Ascending aorta (tissue), 2 donors: ENCODE data around the gene COPB2. TPM values are rescaled to one million over a fixed set of nuclear protein-coding genes. Genes with fewer than 3 reads are reported as not detected.

Experiments used
- DNase-seq, 2 donors: peaks; one replicate each; pipeline ENCODE4 v3.0.0-alpha.2; 2019; ENCODE audit warnings: low spot score in 2 of 2
- H3K27ac ChIP-seq, 2 donors: fragments of 200-600 bp; sonication (generic); one replicate each; pipeline ENCODE4 v1.5.1; 2016 to 2017; ENCODE audit warnings: mild to moderate bottlenecking in 1 of 2
- H3K27me3 ChIP-seq: fragments of 200-600 bp; sonication (generic); one replicate; pipeline ENCODE4 v1.5.1; 2017
- H3K36me3 ChIP-seq, 2 donors: fragments of 200-600 bp; sonication (generic); one replicate each; pipeline ENCODE4 v1.5.1; 2016
- H3K4me1 ChIP-seq, 2 donors: fragments of 200-600 bp; sonication (generic); one replicate each; pipeline ENCODE4 v1.5.1; 2016 to 2017; ENCODE audit warnings: mild to moderate bottlenecking in 1 of 2
- H3K4me3 ChIP-seq, 2 donors: fragments of 200-600 bp; sonication (generic); one replicate each; pipeline ENCODE4 v1.5.1; 2016 to 2017; ENCODE audit warnings: mild to moderate bottlenecking in 1 of 2
- H3K9me3 ChIP-seq, 2 donors: fragments of 200-600 bp; sonication (generic); one replicate each; pipeline ENCODE4 v1.5.1; 2016
- intact Hi-C: fragments of 100-400 bp; cut with DNase I; formaldehyde crosslinking; loops from one replicate; pipeline ENCODE4 v1.15.1; 2023
- total RNA-seq: library from RNA; depleted of rRNA; stranded (reverse); fragments of >200 nt; gene quantifications from one replicate; pipeline ENCODE4 v1.1.0, GENCODE V29; 2016
- TF ChIP-seq, protein P1 (sequence below), 3 experiments: fragments of 200-600 bp in 2 of 3; fragments of 450-650 bp in 1 of 3; sonication (generic) in 2 of 3; IDR thresholded peaks; one replicate each; pipeline ENCODE4 v1.5.1; 2016 to 2019; ENCODE audit warnings: antibody characterized with exemption in 3 of 3, mild to moderate bottlenecking in 1 of 3, moderate library complexity in 1 of 3

Gene COPB2
- total RNA-seq: 26.6 TPM

DNA sequence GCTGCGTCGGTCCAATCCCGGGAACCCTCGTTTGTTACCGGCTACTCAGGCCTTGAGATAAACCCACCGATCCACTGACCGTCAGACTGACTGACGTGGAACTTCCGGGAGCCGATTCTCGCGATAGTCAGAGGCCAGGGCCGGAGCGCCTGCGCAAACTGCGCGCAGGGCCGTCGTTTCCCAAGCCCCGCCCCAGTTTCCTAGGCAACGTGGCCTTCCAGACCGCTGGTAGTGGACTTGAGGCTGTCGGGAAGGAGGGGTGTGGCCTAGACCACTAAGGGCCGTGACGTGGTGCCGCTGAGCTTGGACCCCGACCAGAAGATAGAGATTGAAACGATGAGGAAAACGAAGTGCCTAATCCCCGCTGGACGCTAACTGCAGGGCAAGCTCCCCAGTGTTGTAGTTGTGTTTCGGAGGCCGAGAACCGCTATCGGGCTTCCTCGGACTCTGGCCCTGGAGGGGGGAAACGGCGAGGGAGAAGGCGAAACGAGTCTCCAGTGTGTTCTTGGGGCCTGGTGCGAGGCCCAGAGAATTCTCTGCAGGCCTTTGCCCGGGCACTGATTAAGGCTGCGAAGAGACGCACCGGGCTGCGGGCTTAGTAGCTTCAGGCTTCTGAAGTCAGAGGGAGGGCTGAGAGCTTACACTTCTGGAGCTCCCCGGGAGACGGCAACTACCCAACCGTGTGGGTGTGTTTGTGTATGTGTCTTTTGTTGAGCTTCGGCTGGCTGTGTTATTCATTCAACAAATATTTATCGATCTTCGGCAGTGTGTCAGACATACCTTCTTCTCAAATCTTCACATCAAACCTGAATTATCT, at the start of gene COPB2:
Gene COPB2, minus strand, starts transcription at position 96 of the 817 bp plus-strand sequence. CDS start 97 bp downstream, outside the sequence.
- Histone ChIP-seq H3K9me3 (no peaks in the 10 kb centered on the region), H3K36me3 (no peaks in the 10 kb centered on the region), H3K27ac (peak within 1 kb of the TSS; percentile 96), H3K4me1 (peaks cover 1 to 25% of the 10 kb centered on the region in 2 donors), H3K27me3 (no peaks in the 10 kb centered on the region), H3K4me3 (peak within 1 kb of the TSS; percentile 98 to 99)
- intact Hi-C loops: loop anchor here (1.0 to 5.0 kb wide), 4 partner anchors 47 to 1553 kb away; partner anchors contain the start of genes CEP70 and SLC25A36
- DNase-seq: peak; percentile 97 to 100
- TF ChIP-seq, protein P1, sequence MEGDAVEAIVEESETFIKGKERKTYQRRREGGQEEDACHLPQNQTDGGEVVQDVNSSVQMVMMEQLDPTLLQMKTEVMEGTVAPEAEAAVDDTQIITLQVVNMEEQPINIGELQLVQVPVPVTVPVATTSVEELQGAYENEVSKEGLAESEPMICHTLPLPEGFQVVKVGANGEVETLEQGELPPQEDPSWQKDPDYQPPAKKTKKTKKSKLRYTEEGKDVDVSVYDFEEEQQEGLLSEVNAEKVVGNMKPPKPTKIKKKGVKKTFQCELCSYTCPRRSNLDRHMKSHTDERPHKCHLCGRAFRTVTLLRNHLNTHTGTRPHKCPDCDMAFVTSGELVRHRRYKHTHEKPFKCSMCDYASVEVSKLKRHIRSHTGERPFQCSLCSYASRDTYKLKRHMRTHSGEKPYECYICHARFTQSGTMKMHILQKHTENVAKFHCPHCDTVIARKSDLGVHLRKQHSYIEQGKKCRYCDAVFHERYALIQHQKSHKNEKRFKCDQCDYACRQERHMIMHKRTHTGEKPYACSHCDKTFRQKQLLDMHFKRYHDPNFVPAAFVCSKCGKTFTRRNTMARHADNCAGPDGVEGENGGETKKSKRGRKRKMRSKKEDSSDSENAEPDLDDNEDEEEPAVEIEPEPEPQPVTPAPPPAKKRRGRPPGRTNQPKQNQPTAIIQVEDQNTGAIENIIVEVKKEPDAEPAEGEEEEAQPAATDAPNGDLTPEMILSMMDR (IDR thresholded peaks at IDR 0.05): no peak

DNA sequence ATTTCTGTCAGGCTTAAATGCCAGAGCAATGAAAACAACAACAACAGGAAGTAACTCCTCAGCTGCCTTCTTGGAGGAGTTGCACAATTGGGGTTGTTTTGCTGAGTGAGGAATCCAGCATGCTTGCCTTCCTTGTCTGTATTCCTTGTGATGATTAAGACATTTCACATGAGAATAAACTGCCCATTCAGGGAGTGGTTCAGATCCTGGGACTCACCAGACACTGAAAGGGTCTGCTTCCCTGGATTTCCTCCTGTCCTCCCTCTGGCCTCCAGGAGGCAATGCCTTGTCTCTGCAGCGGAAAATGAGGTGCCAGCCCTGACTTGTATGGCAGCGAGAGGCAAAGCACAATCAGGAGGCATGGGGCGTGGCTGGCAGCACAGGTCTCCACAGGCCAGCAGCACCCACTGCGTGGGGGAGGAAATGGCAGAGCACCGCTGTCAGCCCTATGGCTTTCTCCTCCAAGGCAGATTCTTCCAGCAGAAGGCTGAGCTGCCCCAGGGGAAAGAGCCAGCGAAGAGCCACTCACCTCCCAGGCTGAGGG, 45.4 kb upstream of the COPB2 start:
- Histone ChIP-seq H3K4me1 (no peaks in the 10 kb centered on the region), H3K27ac (no peak overlapping the region), H3K4me3 (no peak overlapping the region), H3K9me3 (no peaks in the 10 kb centered on the region), H3K36me3 (no peaks in the 10 kb centered on the region), H3K27me3 (no peaks in the 10 kb centered on the region)
- no peak for DNase-seq
- intact Hi-C loops: no loop called here
- TF ChIP-seq, protein P1 (IDR thresholded peaks at IDR 0.05): no peak

DNA sequence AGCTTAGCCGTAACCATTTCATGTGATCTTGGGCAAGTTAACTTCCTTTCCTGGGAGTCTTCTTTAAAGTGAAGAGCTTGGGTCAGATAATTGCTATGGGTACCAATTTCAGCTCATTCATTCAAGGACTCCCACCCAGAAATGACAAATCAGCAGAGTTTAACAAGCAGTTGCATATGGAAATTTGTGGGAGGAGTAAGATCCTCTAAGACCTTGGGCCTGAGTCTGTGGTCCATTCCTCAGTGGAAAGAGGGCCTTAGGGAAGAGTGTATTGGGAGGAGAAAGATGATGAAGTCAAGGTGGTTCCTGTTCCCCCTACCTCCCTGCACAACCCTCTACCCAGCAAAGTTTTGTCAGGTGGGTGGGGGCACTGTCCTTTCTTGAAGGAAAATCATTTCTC, 44.8 kb upstream of the COPB2 start:
- Histone ChIP-seq H3K9me3 (no peaks in the 10 kb centered on the region), H3K27me3 (no peaks in the 10 kb centered on the region), H3K4me1 (no peaks in the 10 kb centered on the region), H3K27ac (no peak overlapping the region), H3K36me3 (no peaks in the 10 kb centered on the region), H3K4me3 (no peak overlapping the region)
- TF ChIP-seq, protein P1 (IDR thresholded peaks at IDR 0.05): no peak
- intact Hi-C loops: no loop called here
- DNase-seq: no peak

DNA sequence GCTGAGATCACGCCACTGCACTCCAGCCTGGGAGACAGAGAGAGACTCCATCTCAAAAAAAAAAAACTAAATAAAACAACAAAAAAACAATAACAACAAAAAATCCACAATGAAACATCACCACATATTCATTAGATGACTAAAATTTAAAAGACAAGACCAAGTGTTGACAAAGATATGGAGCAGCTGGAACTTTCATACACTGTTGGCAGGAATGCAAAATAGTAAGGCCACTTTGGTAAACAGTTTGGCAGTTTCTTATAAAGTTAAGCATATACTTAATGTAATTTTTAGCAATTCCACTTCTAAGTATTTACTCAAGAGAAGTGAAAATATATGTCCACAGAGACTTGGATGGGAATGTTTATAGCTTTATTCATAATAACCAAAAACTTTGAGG, 43.6 kb upstream of the COPB2 start:
- no peaks in the 10 kb centered on the region for H3K36me3 ChIP-seq
- no peaks in the 10 kb centered on the region for H3K9me3 ChIP-seq
- no peak overlapping the region for H3K27ac ChIP-seq
- no peaks in the 10 kb centered on the region for H3K27me3 ChIP-seq
- TF ChIP-seq, protein P1 (IDR thresholded peaks at IDR 0.05): no peak
- no peak for DNase-seq
- H3K4me3 ChIP-seq: no peak overlapping the region
- H3K4me1 ChIP-seq: no peaks in the 10 kb centered on the region
- intact Hi-C loops: no loop called here

DNA sequence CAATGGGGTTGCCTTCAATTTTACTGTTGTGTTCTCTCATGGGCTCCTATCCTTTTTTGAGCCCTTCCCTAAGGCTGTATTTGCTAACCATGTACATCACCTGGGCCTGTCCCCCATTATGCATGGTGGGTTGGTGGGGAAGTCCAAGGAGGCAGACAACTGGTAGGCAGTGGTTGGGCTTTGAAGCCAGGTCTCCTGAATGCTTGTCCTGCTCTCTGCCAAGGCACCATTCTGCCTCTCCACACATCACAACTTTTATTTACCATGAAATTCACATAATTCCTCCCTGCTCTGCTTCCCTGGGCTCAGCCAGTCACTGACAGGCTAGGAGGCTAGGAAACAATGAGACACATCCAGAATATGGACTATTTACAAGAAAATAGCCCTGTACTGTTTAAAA, 41.0 kb upstream of the COPB2 start:
- no peaks in the 10 kb centered on the region for H3K4me1 ChIP-seq
- no peaks in the 10 kb centered on the region for H3K36me3 ChIP-seq
- no peak overlapping the region for H3K4me3 ChIP-seq
- intact Hi-C loops: no loop called here
- TF ChIP-seq, protein P1 (IDR thresholded peaks at IDR 0.05): no peak
- no peak for DNase-seq
- no peaks in the 10 kb centered on the region for H3K27me3 ChIP-seq
- H3K9me3 ChIP-seq: no peaks in the 10 kb centered on the region
- H3K27ac ChIP-seq: no peak overlapping the region
